K562 (cell line): Measurements from ENCODE around the gene USP48. TPM values are rescaled to one million over a fixed set of nuclear protein-coding genes. Genes with fewer than 3 reads are reported as not detected.

Source experiments
- ATAC-seq: fragments of 200-7000 bp; cut with Tn5 transposase; 3 replicates; pipeline ENCODE4 v1.9.1; 2020; ENCODE audit warnings: moderate library complexity
- BruUV-seq: library from RNA; stranded (reverse); fragments of 400-500 nt; replicated peaks from 2 replicates; lab custom pipeline; 2021; lab: Mats Ljungman, UMichigan
- CTCF ChIA-PET: fragments of 300-600 bp; formaldehyde crosslinking; extraction: SDS; loops from one replicate; lab custom pipeline; 2021; ENCODE audit warnings: low intra/inter-chr PET ratio; lab: Yijun Ruan, JAX
- POLR2A ChIA-PET: fragments of 300-600, 350-650 bp; sonication (Branson Sonifier 250); formaldehyde crosslinking; extraction: SDS; loops from one replicate; lab custom pipeline; 2021; ENCODE audit warnings: antibody characterized with exemption, inconsistent platforms; lab: Yijun Ruan, JAX
- DNase-seq, 4 experiments: peaks; one replicate each; pipeline versions ENCODE4 v3.0.0 to v3.0.0-alpha.2; 2011 to 2018; ENCODE audit warnings: low spot score in 3 of 4, mixed read lengths in 3 of 4; ENCODE audit errors: extremely low read depth in 1 of 4
- FAIRE-seq: peaks from 2 replicates; lab custom pipeline; 2011; peaks lifted over from hg19 to GRCh38; lab: Jason Lieb, UNC
- H2AFZ ChIP-seq: 2 replicates; pipeline ENCODE4 v1.6.0; 2011; ENCODE audit warnings: low read depth, low read length, control low read depth, inconsistent platforms
- H3K27ac ChIP-seq: fragments of 200-600 bp; 3 replicates; pipeline ENCODE4 v1.8.0; 2011; ENCODE audit warnings: low read depth, mild to moderate bottlenecking, control low read depth, inconsistent platforms, low read length, moderate library complexity, mixed read lengths; ENCODE audit errors: extremely low read depth
- H3K27me3 ChIP-seq, 2 experiments: fragments of 300-600 bp in 1 of 2; 2 replicates in 1 of 2; 3 replicates in 1 of 2; pipeline versions ENCODE4 v1.6.0 to v1.8.0; 2011; ENCODE audit warnings: inconsistent platforms in 2 of 2, low read length in 2 of 2, mild to moderate bottlenecking in 1 of 2, mixed read lengths in 1 of 2, moderate library complexity in 1 of 2; ENCODE audit not compliant: control insufficient read depth in 2 of 2, insufficient read depth in 2 of 2
- H3K36me3 ChIP-seq: fragments of 300-600 bp; 3 replicates; pipeline ENCODE4 v1.8.0; 2011; ENCODE audit warnings: mild to moderate bottlenecking, low read length, inconsistent platforms; ENCODE audit not compliant: control insufficient read depth, insufficient read depth
- H3K4me1 ChIP-seq, 2 experiments: fragments of 200-600 bp in 1 of 2; replicated peaks in 1 of 2; 2 replicates in 1 of 2; 3 replicates in 1 of 2; pipeline versions ENCODE4 v1.5.1 to v1.8.0; 2011; ENCODE audit warnings: inconsistent platforms in 2 of 2, low read length in 2 of 2, mild to moderate bottlenecking in 1 of 2, mixed read lengths in 1 of 2, moderate library complexity in 1 of 2; ENCODE audit not compliant: control insufficient read depth in 2 of 2, insufficient read depth in 2 of 2
- H3K4me2 ChIP-seq: 2 replicates; pipeline ENCODE4 v1.6.1; 2011; ENCODE audit warnings: low read length, control low read depth, inconsistent platforms, mixed read lengths; ENCODE audit not compliant: insufficient read depth
- H3K4me3 ChIP-seq: fragments of 200-600 bp; sonication (generic), shearing (Covaris generic); 2 replicates; pipeline ENCODE4 v1.5.1; 2016; ENCODE audit warnings: control low read depth, inconsistent platforms
- H3K79me2 ChIP-seq: fragments of 200-600 bp; 3 replicates; pipeline ENCODE4 v1.8.0; 2011; ENCODE audit warnings: low read length, inconsistent platforms; ENCODE audit not compliant: control insufficient read depth, insufficient read depth
- H3K9ac ChIP-seq, 2 experiments: 2 replicates each; pipeline versions ENCODE4 v1.6.0 to v1.6.1; 2011; ENCODE audit warnings: low read depth in 2 of 2, low read length in 2 of 2, control low read depth in 1 of 2, inconsistent platforms in 1 of 2, mild to moderate bottlenecking in 1 of 2, mixed read lengths in 1 of 2; ENCODE audit not compliant: insufficient read depth in 1 of 2
- H3K9me1 ChIP-seq: one replicate; pipeline ENCODE4 v1.6.0; 2011; ENCODE audit warnings: inconsistent platforms, mild to moderate bottlenecking, low read length, moderate library complexity; ENCODE audit not compliant: control insufficient read depth, insufficient read depth
- H3K9me3 ChIP-seq: replicated peaks from 2 replicates; pipeline ENCODE4 v1.5.1; 2011; ENCODE audit warnings: low read depth, low read length, inconsistent platforms; ENCODE audit not compliant: control insufficient read depth, insufficient read depth
- H4K20me1 ChIP-seq: replicated peaks from 2 replicates; pipeline ENCODE4 v1.6.1; 2011; ENCODE audit warnings: low read length, inconsistent platforms, mixed read lengths; ENCODE audit not compliant: control insufficient read depth, insufficient read depth
- CEBPB ChIP-seq: fragments of 450-650 bp; IDR thresholded peaks from 2 replicates; pipeline ENCODE4 v1.6.1; 2016; ENCODE audit warnings: missing genetic modification characterization, missing compliant biosample characterization
- DNMT1 ChIP-seq: fragments of 450-650 bp; IDR thresholded peaks from 2 replicates; pipeline ENCODE4 v1.6.1; 2016; ENCODE audit warnings: antibody characterized with exemption, mild to moderate bottlenecking
- EGR1 ChIP-seq: fragments of 450-650 bp; conservative IDR thresholded peaks from 2 replicates; pipeline ENCODE4 v1.6.1; 2017; ENCODE audit warnings: mild to moderate bottlenecking
- FOXA1 ChIP-seq: fragments of 450-650 bp; IDR thresholded peaks from 2 replicates; pipeline ENCODE4 v1.6.1; 2016; ENCODE audit warnings: mild to moderate bottlenecking, borderline replicate concordance
- HDAC1 ChIP-seq, 2 experiments: fragments of 450-650 bp; IDR thresholded peaks; 2 replicates each; pipeline ENCODE4 v1.6.1; 2016 to 2017; ENCODE audit warnings: inconsistent platforms in 1 of 2, mild to moderate bottlenecking in 1 of 2, moderate library complexity in 1 of 2
- HINFP ChIP-seq: fragments of 450-650 bp; conservative IDR thresholded peaks from 2 replicates; pipeline ENCODE4 v1.6.1; 2016; ENCODE audit warnings: missing genetic modification characterization, low read depth, mild to moderate bottlenecking, control low read depth, missing compliant biosample characterization
- KAT7 ChIP-seq: sonication (generic); formaldehyde crosslinking; IDR thresholded peaks from 2 replicates; pipeline ENCODE4 v1.8.0; 2022; ENCODE audit warnings: missing genetic modification reagents, mild to moderate bottlenecking, borderline replicate concordance
- MITF ChIP-seq: IDR thresholded peaks from 2 replicates; pipeline ENCODE4 v1.6.1; 2014; ENCODE audit warnings: antibody characterized with exemption
- NFYB ChIP-seq: IDR thresholded peaks from 2 replicates; pipeline ENCODE4 v1.6.1; 2011; ENCODE audit warnings: mild to moderate bottlenecking, moderate library complexity; ENCODE audit not compliant: insufficient read length; ENCODE audit errors: extremely low read depth
- NONO ChIP-seq, 2 experiments: fragments of 200-400 bp in 1 of 2; fragments of 450-650 bp in 1 of 2; formaldehyde crosslinking in 1 of 2; IDR thresholded peaks; 2 replicates each; pipeline ENCODE4 v1.6.1; 2017; ENCODE audit warnings: low read depth in 2 of 2, mild to moderate bottlenecking in 2 of 2, moderate library complexity in 2 of 2, low read length in 1 of 2
- NR2C2 ChIP-seq, 2 experiments: fragments of 200-800 bp in 1 of 2; sonication (Bioruptor generic) in 1 of 2; sonication (generic) in 1 of 2; formaldehyde crosslinking in 1 of 2; IDR thresholded peaks; 2 replicates each; pipeline versions ENCODE4 v1.6.1 to v1.8.0; 2016 to 2022; ENCODE audit warnings: mild to moderate bottlenecking in 1 of 2, missing compliant biosample characterization in 1 of 2, missing genetic modification characterization in 1 of 2, missing genetic modification reagents in 1 of 2
- SAFB2 ChIP-seq: fragments of 200-400 bp; formaldehyde crosslinking; IDR thresholded peaks from 2 replicates; pipeline ENCODE4 v1.6.1; 2018; ENCODE audit warnings: borderline replicate concordance, low read length, low read depth, moderate library complexity; ENCODE audit not compliant: severe bottlenecking
- SAP30 ChIP-seq: fragments of 200-600 bp; sonication (generic); IDR thresholded peaks from 2 replicates; pipeline ENCODE4 v1.6.1; 2012; ENCODE audit warnings: borderline replicate concordance, low read depth, mild to moderate bottlenecking, moderate library complexity, low read length, control low read depth, inconsistent platforms; ENCODE audit not compliant: insufficient read depth, poor library complexity, severe bottlenecking
- SP1 ChIP-seq: sonication (generic); formaldehyde crosslinking; IDR thresholded peaks from 2 replicates; pipeline ENCODE4 v1.8.1; 2022; ENCODE audit warnings: mild to moderate bottlenecking, missing genetic modification reagents
- SREBF1 ChIP-seq: fragments of 150-350 bp; IDR thresholded peaks from 2 replicates; pipeline ENCODE4 v1.6.1; 2014; ENCODE audit warnings: antibody characterized with exemption, low read depth, low read length, borderline replicate concordance
- ZNF436 ChIP-seq: fragments of 250-450, 450-650 bp; sonication (Bioruptor Pico); formaldehyde crosslinking; IDR thresholded peaks from 2 replicates; pipeline ENCODE4 v1.7.0; 2020; ENCODE audit warnings: mild to moderate bottlenecking
- ZNF695 ChIP-seq: fragments of 450-650 bp; formaldehyde crosslinking; IDR thresholded peaks from 2 replicates; pipeline ENCODE4 v1.4.0; 2020; ENCODE audit warnings: mild to moderate bottlenecking, moderate library complexity
- WGBS: fragments of 100-300 bp; shearing (Covaris generic); methylation state at CpG from one replicate; pipeline ENCODE4 v1.1.6; 2016; ENCODE audit warnings: low coverage, mixed read lengths; ENCODE audit not compliant: insufficient coverage; ENCODE audit errors: missing lambda C conversion rate; 5-methylcytosine and 5-hydroxymethylcytosine counted together
- in situ Hi-C: fragments of 300-500 bp; cut with MboI; formaldehyde crosslinking; loops from 4 replicates; pipeline ENCODE4 v1.15.0; 2018; ENCODE audit warnings: inconsistent platforms, mixed read lengths
- intact Hi-C: fragments of 100-400 bp; cut with micrococcal nuclease; formaldehyde crosslinking; loops from 2 replicates; pipeline ENCODE4 v1.14.2; 2022
- polyA plus RNA-seq, 8 experiments: library from polyadenylated mRNA; depleted of rRNA in 4 of 8; stranded (reverse) in 5 of 8; unstranded in 3 of 8; fragments of >200 nt; fragmentation: Nextera tagmentation in 2 of 8; fragmentation: Illumina TruSeq in 1 of 8; extraction: Ambion mirVana in 2 of 8; extraction: Trizol in 1 of 8; gene quantifications; 2 replicates each; pipeline versions ENCODE4 v1.2.1 to v1.2.3, GENCODE V29; 2011 to 2014; ENCODE audit warnings: inconsistent platforms in 1 of 8, missing spikeins in 1 of 8
- total RNA-seq, 7 experiments: library from RNA; depleted of rRNA in 6 of 7; stranded (reverse); fragments of >200 nt in 6 of 7; fragmentation: Illumina TruSeq in 2 of 7; extraction: Trizol in 2 of 7; gene quantifications; 2 replicates each; pipeline versions ENCODE4 v1.2.1 to v1.2.3, GENCODE V29; 2011 to 2021; ENCODE audit warnings: low replicate concordance in 1 of 7
- TF ChIP-seq, protein P1 (sequence below): sonication (generic); formaldehyde crosslinking; IDR thresholded peaks from 2 replicates; pipeline ENCODE4 v1.8.0; 2022; ENCODE audit warnings: mild to moderate bottlenecking, missing genetic modification reagents
- TF ChIP-seq, protein P2 (sequence below): fragments of 250-450 bp; sonication (Bioruptor Pico); IDR thresholded peaks from 2 replicates; pipeline ENCODE4 v1.6.1; 2021; ENCODE audit warnings: mild to moderate bottlenecking

The USP48 gene
- total and polyA plus RNA-seq, 9 of the 15 experiments (the other 6 are each of a cell fraction or from before 2014, with no cell fraction given), result 23.3 to 123 (median 106) TPM

GRCh38 chr1:21668951-21669257 lies 114.0 kb downstream of the USP48 start:
- Histone ChIP-seq H3K79me2 (peaks cover 12% of the 10 kb centered on the region), H4K20me1 (peaks cover 3% of the 10 kb centered on the region; the same call in 1 of the 2 replicates), H3K9me1 (no peaks in the 10 kb centered on the region), H2AFZ (peak overlapping the region; percentile 83), H3K36me3 (peaks cover 8% of the 10 kb centered on the region; the same call in 1 of the 3 replicates), H3K27ac (peak overlapping the region; percentile 85), H3K27me3 (no peaks in the 10 kb centered on the region), H3K9me3 (no peaks in the 10 kb centered on the region), H3K4me3 (peak overlapping the region; percentile 56), H3K4me2 (peak overlapping the region; percentile 93), H3K9ac (peak overlapping the region; percentile 87 to 91; a peak in 3 of 4 replicates), H3K4me1 (peaks cover 39 to 53% of the 10 kb centered on the region in 2 experiments)
- in situ Hi-C loops, result loop anchor here (25.0 kb wide), 1 partner anchor 157 kb away; the partner anchor contains the start of gene ALPL
- ATAC-seq, result no peak
- no TSS peak for BruUV-seq
- intact Hi-C loops, result no loop called here
- FAIRE-seq, result no peak
- WGBS, result 3% methylated on average over 5 of the region's 25 CpGs
- peak in 1 of 4 experiments; percentile 74 for DNase-seq
- ChIA-PET CTCF (no interaction called here), POLR2A (interaction anchor here (1.1 kb wide), 2 partner anchors 10 to 35 kb away, joined by 3 to 4 read pairs; no protein-coding TSS in a partner anchor)
- no peak for TF ChIP-seq HINFP (tag)
- TF ChIP-seq MITF, result no peak
- TF ChIP-seq NONO (IDR thresholded peaks at IDR 0.05; ENCODE audit: low read depth in 2 of 2, low read length in 1 of 2), result no peak
- TF ChIP-seq NR2C2 (CRISPR knock-in tag; IDR thresholded peaks at IDR 0.05), result no peak
- no peak for TF ChIP-seq NR2C2 (tag; IDR thresholded peaks at IDR 0.05)
- no peak for TF ChIP-seq CEBPB (tag)
- TF ChIP-seq DNMT1, result no peak
- TF ChIP-seq ZNF695, result no peak
- TF ChIP-seq, protein P1, sequence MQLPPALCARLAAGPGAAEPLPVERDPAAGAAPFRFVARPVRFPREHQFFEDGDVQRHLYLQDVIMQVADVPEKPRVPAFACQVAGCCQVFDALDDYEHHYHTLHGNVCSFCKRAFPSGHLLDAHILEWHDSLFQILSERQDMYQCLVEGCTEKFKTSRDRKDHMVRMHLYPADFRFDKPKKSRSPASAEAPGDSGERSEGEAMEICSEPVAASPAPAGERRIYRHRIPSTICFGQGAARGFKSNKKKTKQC, result no peak
- TF ChIP-seq HDAC1 (IDR thresholded peaks at IDR 0.05), result no peak
- peak; percentile 14; the same call in 1 of the 2 replicates for TF ChIP-seq KAT7
- no peak for TF ChIP-seq FOXA1
- no peak for TF ChIP-seq SAP30
- TF ChIP-seq EGR1, result peak; percentile 49; the same call in 1 of the 2 replicates
- TF ChIP-seq, protein P2, sequence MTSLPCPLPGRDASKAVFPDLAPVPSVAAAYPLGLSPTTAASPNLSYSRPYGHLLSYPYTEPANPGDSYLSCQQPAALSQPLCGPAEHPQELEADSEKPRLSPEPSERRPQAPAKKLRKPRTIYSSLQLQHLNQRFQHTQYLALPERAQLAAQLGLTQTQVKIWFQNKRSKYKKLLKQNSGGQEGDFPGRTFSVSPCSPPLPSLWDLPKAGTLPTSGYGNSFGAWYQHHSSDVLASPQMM (CRISPR knock-in tag), result no peak
- no peak for TF ChIP-seq ZNF436 (CRISPR knock-in tag)
- no peak for TF ChIP-seq SREBF1
- TF ChIP-seq SP1 (CRISPR knock-in tag), result no peak; the same call in 1 of the 2 replicates
- TF ChIP-seq NFYB, result no peak
- TF ChIP-seq SAFB2, result no peak
